CD4-positive, alpha-beta T cell treated with Interleukin-15 for 1 hour (primary cell): Measurements from ENCODE around the gene NCOA5.
A peak's percentile ranks its signal among the peaks of the same experiment; 100 is the strongest.
"Not testable (repeated sequence)": the region's sequence is repeated elsewhere in the genome, so short reads cannot be mapped to it uniquely, and the experiment has no call there.

Experiments used
- DNase-seq: peaks from one replicate; pipeline ENCODE4 v3.0.0-alpha.2; 2020

Gene NCOA5

DNA sequence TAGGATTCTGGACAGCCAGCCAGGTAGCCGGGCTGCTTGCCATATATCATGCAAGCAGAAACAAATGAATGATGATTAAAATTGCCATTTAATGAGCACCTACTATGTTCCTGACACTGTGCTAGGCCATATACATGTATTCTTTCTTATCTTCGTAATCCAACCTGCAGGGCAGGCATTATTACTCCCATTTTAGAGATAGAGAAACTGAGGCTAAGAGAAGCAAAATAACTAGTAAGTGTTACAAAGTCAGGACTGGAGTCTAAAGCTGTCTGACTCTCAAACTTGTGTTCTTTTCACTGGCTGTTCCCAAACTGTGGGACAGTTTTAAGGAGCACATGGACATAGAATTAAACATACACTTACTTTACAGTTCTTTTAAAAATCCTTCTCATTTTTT, 30.4 kb upstream of the NCOA5 start:
- no peak for DNase-seq

DNA sequence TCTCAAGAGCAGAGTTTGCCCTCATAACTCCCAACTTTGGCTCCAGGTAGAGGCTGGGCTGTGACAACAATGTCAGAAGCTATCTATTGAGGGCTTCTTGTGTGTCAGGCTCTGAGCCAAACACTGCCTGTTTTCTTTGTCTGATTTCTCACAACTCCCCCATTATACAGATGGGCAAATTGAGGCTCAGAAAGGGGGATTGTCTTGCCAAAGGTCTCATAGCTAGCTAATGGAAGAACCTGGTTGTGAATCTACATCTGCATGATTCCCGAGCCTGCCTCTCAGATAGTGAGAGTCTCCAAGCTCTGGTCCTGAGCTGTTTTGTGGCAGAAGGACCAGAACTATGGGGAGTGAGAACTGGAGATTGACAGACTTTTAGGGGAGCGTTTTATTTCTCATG, 29.8 kb upstream of the NCOA5 start:
- DNase-seq: no peak

DNA sequence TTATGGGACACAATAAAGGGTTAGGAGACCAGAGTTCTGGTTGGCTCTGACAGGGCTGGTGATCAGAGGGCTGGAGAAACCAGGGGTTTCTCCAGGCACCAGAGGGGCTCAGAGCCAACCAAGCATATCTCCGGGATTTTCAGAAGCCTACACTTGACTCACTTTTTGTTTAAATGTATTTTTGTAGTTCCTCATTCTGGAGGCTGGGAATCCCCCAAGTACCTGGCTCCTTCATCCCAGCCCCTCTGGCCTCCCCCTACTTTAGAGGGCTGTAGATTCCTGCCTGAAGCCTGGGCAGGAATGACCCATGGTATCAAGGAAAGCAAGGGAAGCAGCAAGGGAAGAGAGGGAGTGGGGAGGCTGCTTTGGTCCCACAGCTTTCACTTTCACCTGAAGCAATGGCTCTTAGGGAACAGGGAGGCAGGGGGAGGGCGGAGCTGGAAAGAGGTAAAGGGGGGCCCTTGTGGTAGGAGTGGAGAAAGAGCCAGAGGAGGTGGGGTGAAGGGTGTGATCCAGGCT, 29.3 kb upstream of the NCOA5 start:
- peak; percentile 51 for DNase-seq

DNA sequence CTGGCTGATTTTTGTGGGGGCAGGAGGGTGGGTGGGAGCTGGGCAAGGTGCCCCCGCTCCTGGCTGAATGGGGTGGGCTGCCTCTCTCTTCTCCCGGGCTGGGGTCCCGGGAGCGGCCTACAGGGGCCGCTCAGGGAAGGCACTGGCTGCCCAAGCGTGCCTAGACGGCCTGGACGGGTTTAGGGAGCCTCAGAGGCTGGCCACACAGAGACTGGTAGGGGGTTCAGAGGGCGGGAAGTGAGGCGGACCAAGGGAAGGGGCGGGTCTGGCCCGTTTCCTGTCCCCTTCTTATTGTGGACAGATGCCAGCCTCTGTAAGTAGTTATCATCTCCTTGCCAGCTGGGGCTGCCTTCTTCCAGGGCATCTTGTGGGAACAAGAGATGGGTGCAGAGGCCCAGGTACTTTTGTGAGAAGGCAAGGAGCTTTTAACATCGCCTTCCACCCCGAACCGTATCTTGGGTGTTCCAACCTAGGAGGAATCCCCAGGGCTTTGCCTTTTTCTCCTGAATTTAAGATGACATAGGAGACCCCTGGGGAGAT, 28.8 kb upstream of the NCOA5 start:
- DNase-seq: peak; percentile 41

DNA sequence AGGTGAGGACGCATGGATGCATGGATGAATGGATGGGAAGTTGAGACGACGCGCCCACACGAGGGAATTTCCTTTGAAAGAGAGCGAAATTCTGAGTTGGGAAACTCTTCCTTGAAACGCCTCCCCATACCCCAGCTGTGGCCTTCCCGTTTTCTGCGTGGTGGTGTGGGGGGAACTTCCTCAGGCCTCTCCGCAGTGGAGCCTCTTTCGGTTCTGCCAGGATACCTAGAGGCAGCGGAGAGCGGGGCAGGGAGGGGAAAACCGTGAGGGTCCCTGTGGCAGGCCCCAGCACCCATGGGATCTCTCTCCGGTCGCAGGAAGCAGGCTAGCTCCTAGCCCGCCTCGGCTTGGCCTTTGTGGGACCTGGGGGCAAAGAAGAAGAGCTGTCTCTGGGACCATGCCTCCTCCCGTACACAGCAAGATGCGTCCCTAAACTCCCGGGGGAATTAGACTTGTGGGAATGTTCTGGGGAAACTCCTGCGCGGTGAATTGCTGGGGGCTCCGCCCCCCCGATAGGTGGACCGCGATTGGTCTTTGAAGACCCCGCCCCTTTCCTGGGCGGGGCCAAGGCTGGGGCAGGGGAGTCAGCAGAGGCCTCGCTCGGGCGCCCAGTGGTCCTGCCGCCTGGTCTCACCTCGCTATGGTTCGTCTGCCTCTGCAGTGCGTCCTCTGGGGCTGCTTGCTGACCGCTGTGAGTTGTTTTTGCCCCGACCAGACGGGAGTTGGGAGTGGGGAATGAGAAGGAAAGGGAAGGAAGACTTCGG, 28.1 kb upstream of the NCOA5 start, which contains the start of gene CD40:
CD40 (plus strand) TSS at position 611 of the 764 bp plus-strand sequence; CDS start at position 641, 30 bp downstream.
- DNase-seq: peak; percentile 84

DNA sequence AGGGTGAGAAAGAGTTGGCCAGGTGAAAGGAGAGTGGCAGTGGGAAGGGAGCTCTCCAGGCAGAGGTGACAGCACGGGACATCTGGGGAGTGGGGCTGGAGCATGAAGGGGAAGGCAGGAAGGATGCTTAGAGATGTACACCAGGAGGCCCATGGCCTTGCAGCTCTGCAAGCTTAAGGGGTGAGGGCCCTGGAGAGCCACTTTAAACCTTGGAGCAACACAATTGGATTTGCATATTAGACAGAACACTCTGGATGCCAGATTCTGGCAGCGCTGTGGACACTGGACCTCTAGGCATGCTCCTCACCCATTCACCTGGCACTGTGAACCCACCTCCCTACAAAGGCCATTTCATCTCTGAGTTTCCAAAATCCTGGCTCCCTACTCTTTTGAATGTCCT, 24.7 kb upstream of the NCOA5 start:
- DNase-seq: no peak

DNA sequence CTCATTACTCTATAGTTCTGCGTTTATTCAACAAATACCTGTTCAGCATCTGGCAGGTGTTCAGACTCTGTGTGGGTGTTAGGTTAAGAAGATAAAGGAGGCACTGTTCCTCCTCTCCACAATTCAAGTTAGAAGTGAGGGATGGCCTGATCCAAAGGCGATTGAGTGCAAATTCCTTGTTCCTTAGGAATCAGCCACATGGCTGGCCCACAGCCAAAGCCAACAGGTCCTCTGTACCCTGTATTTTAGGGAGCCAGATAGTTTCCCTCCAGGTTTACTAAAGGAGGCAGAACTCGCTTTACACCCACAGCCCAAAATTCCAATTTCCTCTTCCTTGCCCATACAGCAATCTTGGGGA, 23.3 kb upstream of the NCOA5 start:
- no peak for DNase-seq

DNA sequence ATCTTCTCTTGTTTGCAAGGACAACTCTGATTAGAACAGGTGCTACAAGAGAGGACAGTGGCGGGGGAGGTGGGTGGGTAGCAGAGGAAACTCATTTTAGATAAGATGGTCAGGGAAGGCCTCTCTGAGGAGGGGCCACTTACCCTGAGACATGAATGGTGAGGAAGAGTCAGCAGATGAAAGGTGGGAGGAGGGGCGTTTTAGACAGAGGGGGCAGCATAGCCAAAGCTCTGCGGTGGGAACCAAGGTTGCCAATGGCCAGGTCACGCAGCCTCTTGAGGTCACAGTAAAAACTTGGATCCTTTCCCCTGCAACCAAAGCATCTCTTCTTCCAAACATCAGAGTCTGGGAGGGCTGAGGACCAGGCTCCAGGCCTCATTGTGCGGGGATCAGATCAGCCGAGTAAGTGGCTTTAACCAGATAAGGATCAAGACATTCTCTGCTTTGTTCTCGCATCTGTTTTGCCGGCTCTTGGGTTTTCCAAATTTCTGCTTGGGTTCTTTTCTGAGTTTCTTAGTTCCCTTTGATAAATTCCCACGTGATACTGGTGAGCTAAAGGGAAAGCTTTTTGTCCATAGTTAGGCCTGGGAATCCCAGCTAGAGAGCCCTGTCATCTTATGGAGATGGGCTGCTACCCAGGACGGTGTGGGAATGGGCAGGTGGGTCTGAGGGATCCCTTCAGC, 22.8 kb upstream of the NCOA5 start:
- no peak for DNase-seq

DNA sequence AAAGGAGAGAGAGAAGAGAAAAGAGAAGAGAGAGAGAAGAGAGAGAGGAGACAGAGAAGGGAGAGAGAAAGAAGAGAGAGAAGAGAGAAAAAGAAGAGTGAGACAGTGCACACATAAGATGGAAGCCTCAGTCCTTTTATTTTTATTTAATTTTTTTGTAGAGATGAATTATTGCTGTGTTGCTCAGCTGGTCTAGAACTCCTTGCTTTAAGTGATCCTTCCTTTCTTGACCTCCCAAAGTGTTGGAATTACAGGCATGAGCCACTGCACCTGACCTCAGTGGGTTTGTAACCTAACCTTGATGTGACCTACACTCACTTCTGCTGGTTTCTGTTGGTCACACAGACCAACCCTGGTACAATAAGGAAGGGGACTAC, 22.1 kb upstream of the NCOA5 start:
- no peak for DNase-seq

DNA sequence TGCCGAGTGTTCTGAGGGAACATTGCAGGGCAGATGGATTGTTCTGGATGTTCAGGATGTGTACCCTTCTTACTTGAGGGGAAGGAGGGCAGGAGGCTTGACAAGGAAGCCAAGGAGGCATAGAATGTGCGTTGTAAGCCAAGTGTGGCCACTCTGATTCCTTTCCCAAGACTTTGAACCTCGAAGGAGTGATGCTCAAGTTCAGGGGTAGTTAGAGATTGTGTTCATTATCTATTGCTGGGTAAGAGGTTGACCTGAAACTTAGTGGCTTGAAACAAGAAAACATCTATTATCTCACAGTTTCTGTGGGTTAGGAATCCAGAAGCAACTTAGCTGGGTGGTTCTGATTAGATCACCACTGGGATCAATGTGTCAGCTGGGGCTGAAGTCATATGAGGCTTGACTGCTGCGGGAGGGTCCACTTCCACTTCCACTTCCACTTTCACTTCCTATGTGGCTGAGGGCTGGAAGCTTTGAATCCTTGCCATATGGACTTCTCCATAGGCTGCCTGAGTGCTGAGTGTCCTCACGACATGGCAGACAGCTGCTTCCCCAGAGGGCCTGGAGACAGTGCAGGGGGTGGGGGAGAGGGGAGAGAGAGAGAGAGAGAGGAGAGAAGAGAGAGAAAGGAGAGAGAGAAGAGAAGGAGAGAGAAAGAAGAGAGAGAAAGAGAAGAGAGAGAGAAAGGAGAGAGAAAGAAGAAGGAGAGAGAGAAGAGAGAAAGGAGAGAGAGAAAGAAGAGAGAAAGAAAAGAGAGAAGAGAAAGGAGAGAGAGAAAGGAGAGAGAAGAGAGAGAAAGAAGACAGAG, 21.5 kb upstream of the NCOA5 start:
- DNase-seq: peak; percentile 77

DNA sequence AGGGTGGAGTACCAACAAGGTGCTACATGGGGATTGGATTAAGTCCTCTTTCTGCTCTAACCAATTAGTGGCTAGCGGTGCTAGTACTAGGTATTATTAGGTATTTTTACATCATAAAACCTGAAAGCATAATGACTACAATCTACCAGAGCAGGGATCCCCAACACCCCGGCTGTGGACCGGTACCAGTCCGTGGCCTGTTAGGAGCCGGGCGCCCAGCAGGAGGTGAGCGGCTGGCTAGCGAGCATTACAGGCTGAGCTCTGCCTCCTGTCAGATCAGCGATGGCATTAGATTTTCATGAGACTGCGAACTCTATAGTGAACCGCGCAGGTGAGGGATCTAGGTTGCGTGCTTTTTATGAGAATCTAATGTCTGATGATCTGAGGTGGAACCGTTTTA, 19.2 kb upstream of the NCOA5 start:
- no peak for DNase-seq

DNA sequence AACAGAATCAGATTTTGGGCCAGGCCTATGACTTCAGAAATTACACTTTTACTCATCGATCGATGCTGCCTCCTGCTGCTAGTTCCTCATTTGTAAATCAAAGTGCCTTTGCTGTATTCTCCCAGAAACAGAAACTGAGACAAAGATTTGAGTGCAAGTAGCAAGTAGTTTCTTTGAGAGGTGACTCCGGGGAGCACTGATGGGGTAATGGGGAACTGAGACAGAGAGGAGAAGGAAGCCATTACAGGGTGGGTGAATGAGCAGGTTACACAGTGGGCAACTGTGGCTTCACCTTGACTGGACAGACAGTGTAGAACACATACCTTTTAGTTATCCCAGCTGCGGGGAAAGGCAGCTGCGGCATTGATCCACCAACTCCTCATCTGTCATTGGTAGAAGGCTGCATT, 18.7 kb upstream of the NCOA5 start:
- peak; percentile 49 for DNase-seq

DNA sequence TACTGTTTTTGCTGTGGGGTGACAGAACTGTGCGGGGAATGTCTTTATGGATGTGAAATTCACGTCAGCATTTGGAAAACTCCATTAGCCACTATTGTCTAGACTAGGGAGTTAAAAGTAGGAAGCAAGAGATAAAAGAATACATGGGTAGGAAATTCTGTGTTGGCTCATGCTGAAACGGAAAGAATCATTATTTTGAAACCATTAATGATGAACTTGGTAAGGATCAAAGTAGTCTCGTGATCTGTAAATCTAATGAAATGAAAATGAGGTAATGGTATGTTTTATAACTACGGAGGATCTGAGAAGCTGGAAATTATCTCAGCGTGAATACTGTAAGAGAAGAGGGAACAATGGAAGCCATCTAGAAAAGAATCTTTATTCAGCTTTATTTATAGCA, 17.3 kb upstream of the NCOA5 start:
- DNase-seq: no peak

DNA sequence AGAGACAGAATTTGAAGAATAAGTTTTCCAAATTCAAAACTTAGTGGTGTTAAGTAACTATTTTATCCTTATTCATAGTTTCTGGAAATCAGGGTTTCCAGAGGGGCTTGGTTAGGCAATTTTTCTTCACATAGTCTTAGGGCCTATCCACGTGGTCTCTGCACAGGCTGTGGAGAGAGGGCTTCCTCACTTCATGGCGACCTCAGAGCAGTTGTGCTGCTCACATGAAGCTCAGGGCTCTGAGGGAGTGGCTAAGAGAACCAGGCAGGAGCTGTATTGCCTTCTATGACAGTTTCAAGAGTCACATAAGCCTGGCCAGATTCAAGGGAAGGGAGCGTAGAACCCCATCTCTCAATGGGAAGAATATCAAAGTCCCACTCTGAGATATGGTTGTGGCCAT, 14.5 kb upstream of the NCOA5 start:
- no peak for DNase-seq

DNA sequence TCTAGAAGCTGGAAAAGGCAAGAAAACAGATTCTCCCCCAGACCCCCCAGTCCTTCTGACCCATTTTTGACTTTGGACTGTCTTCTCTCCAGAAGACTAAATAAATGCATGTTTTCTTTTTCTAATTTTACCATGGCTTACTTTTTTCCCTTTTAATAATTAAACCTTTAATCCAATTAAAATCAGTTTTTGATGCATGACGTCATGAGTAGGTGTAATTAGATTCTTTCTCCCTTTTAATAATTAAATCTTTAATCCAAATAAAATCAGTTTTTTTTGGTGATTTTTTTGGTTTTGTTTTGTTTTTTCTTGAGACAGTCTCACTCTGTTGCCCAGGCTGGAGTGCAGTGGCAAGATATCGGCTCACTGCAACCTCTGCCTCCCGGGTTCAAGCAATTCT, 13.2 kb upstream of the NCOA5 start:
- DNase-seq: no peak

DNA sequence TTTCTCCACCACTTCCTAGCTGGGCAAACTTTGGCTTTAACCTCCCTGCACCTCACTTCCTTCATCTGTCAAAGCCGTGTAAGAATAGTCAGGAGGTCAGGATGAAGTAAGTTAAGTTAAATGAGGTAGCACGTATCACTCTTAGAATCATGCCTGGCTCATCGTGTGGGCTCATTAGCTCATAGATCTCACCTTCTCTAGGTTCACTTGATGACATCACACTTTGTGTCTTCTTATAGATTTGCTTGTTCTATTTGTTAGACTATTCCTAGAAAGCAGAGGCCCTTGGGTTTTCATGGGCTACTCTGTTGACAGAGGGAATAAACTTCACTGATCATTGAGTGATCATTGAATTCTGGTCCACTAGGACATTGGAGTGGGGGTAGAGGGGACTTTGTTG, 12.2 kb upstream of the NCOA5 start:
- no peak for DNase-seq

DNA sequence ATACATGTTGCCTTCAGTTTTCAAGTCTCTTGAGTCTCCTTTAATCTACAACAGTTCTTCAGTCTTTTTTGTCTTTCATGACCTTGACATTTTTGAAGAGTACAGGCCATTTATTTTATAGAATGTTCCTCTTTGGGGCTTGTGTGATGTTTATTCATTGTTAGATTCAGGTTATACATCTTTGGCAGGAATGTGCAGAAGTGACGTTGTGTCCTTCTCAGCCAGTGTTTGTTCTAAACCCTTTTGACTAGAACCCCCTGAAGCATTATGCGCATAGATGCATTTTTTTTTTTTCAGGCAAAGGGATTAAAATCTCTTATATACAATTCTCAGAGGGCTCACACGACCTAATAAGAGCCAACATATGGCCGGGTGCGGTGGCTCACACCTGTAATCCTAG, 11.2 kb upstream of the NCOA5 start:
- DNase-seq: no peak

DNA sequence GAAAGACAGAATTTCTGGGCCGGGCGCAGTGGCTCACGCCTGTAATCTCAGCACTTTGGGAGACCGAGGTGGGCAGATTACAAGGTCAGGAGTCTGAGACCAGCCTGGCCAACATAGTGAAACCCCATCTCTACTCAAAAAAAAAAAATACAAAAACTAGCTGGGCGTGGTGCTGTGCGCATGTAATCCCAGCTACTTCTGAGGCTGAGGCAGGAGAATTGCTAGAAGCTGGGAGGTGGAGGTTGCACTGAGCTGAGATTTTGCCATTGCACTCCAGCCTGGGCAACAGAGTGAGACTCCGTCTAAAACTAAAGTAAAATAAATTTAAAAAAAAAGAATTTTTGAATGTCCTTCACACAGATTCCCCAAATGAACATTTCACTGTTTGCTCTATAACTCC, 10.7 kb upstream of the NCOA5 start:
- DNase-seq: not testable (repeated sequence)

DNA sequence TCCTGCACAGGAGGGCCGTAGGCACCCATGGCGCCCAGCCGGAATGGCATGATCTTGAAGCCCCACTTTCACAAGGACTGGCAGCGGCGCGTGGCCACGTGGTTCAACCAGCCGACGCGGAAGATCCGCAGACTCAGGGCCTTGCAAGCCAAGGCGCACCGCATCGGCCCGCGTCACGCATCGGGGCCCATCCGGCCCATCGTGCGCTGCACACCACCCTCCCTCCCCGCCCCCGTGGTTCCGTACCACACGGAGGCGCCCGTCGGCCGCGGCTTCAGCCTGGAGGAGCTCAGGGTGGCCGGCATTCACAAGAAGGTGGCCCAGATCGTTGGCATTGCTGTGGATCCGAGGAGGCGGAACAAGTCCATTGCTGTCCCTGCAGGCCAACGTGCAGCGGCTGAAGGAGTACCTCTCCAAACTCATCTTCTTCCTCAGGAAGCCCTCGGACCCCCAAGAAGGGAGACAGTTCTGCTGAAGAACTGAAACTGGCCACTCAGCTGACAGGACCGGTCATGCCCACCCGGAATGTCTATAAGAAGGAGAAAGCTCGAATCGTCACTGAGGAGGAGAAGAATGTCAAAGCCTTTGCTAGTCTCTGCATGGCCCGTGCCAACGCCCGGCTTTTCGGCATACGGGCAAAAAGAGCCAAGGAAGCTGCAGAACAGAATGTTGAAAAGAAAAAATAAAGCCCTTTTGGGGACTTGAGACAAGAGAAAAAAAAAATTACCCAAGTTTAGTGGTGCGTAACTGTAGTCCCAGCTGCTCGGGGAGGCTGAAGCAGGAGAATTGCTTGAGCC, 9.9 kb upstream of the NCOA5 start:
- peak; percentile 58 for DNase-seq

DNA sequence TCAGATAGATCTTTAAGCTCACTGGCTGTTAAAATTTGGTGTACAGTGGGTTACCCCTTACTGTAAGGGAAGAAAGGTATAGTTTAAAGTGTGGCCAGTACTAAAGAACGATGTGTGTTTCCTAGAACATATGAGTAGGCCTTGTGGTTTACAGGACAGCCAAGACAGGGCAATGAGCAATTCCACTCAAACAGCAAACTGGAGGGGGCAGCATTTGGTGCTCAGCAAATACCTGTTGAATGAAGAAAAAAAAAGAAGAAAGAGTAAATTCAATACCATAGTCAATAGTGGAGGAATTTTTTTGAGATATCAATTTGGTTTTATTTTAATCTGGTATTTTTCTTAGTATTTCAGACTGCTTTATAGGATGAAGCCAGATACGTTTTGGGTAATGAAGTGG, 3.8 kb upstream of the NCOA5 start:
- no peak for DNase-seq

DNA sequence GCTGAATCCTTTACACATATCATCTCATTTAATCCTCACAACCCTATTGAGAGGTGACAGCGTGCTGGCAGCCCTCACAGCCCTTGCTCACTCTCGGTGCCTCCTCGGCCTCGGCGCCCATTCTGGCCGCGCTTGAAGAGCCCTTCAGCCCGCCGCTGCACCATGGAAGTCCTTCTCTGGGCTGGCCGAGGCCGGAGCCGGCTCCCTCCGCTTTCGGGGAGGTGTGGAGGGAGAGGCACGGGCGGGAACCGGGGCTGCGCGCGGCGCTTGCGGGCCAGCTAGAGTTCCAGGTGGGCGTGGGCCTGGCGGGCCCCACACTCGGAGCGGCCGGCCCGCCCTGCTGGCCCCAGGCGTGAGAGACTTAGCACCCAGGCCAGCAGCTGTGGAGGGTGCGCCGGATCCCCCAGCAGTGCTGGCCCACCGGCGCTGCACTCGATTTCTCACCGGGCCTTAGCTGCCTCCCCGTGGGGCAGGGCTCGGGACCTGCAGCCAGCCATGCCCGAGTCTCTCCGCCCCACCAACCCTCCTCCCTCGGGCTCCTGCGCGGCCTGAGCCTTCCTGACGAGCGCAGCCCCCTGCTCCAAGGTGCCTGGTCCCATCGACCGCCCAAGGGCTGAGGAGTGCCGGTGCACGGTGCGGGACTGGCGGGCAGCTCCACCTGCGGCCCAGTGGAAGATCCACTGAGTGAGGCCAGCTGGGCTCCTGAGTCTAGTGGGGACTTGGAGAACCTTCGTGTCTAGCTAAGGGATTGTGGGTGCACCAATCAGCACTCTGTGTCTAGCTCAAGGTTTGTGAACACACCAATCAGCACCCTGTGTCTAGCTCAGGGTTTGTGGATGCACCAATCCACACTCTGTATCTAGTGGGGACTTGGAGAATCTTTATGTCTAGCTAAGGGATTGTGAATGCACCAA, 2.1 kb upstream of the NCOA5 start:
- DNase-seq: not testable (repeated sequence)

DNA sequence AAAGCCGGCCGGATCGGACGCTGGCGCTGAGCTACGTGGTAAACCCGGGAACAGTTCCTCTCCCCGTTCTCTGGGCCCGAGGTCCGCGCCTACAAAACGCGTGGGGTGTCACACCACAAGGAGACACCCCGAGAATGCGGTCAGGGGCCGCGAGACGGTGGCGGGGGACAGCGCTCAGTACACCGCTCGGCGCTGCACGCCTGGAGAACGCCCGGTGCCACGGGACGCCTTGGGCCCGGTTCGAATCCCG, 670 bp downstream of the NCOA5 start:
- peak; percentile 61 for DNase-seq
